Measurements from ENCODE around the gene TBCB.

- no peak for TF ChIP-seq POLR2AphosphoS5 (IDR thresholded peaks at IDR 0.05; ENCODE audit: low read depth)
- TF ChIP-seq, protein P1, sequence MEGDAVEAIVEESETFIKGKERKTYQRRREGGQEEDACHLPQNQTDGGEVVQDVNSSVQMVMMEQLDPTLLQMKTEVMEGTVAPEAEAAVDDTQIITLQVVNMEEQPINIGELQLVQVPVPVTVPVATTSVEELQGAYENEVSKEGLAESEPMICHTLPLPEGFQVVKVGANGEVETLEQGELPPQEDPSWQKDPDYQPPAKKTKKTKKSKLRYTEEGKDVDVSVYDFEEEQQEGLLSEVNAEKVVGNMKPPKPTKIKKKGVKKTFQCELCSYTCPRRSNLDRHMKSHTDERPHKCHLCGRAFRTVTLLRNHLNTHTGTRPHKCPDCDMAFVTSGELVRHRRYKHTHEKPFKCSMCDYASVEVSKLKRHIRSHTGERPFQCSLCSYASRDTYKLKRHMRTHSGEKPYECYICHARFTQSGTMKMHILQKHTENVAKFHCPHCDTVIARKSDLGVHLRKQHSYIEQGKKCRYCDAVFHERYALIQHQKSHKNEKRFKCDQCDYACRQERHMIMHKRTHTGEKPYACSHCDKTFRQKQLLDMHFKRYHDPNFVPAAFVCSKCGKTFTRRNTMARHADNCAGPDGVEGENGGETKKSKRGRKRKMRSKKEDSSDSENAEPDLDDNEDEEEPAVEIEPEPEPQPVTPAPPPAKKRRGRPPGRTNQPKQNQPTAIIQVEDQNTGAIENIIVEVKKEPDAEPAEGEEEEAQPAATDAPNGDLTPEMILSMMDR (IDR thresholded peaks at IDR 0.05; ENCODE audit: insufficient read depth, low read length), result no peak
- no peak for TF ChIP-seq GABPA (IDR thresholded peaks at IDR 0.05; ENCODE audit: low read depth)
These were observed 57.6 kb downstream of the TBCB start for GRCh38 chr19:36172852-36173251.
